Lung (tissue), 12 donors: ENCODE data around the gene GALNT10. TPM values are rescaled to one million over a fixed set of nuclear protein-coding genes. Genes with fewer than 3 reads are reported as not detected.

ENCODE experiments used
- ATAC-seq: fragments of 200-7000 bp; cut with Tn5 transposase; one replicate; pipeline ENCODE4 v1.9.1; 2020; ENCODE audit warnings: moderate number of reproducible peaks; ENCODE audit not compliant: insufficient read depth, low FRiP score
- DNase-seq, 3 donors: peaks; one replicate each; pipeline ENCODE4 v3.0.0-alpha.2; 2013 to 2017
- H3K27ac ChIP-seq, 2 donors: one replicate each; pipeline ENCODE4 v1.5.1; 2013; ENCODE audit warnings: mild to moderate bottlenecking in 2 of 2, moderate library complexity in 2 of 2, control low read depth in 1 of 2, inconsistent platforms in 1 of 2, low read depth in 1 of 2, low read length in 1 of 2
- H3K27me3 ChIP-seq, 3 donors: one replicate each; pipeline ENCODE4 v1.5.1; 2013; ENCODE audit warnings: low read length in 2 of 3; ENCODE audit not compliant: control insufficient read depth in 3 of 3, insufficient read depth in 3 of 3
- H3K36me3 ChIP-seq, 4 donors: one replicate each; pipeline ENCODE4 v1.5.1; 2013; ENCODE audit warnings: low read length in 4 of 4, mild to moderate bottlenecking in 1 of 4, moderate library complexity in 1 of 4; ENCODE audit not compliant: control insufficient read depth in 4 of 4, insufficient read depth in 4 of 4
- H3K4me1 ChIP-seq, 5 donors: one replicate each; pipeline ENCODE4 v1.5.1; 2013; ENCODE audit warnings: low read length in 5 of 5, mild to moderate bottlenecking in 2 of 5, moderate library complexity in 1 of 5; ENCODE audit not compliant: control insufficient read depth in 5 of 5, insufficient read depth in 5 of 5
- H3K4me3 ChIP-seq: one replicate; pipeline ENCODE4 v1.5.1; 2013; ENCODE audit warnings: mild to moderate bottlenecking, control low read depth, moderate library complexity
- H3K9ac ChIP-seq, 2 donors: one replicate each; pipeline ENCODE4 v1.5.1; 2013; ENCODE audit warnings: low read length in 2 of 2, control low read depth in 1 of 2; ENCODE audit not compliant: insufficient read depth in 1 of 2
- H3K9me3 ChIP-seq, 4 donors: one replicate each; pipeline ENCODE4 v1.5.1; 2013; ENCODE audit warnings: low read length in 3 of 4, mild to moderate bottlenecking in 1 of 4, moderate library complexity in 1 of 4; ENCODE audit not compliant: control insufficient read depth in 4 of 4, insufficient read depth in 3 of 4
- WGBS, 2 donors: extraction: QIAGEN DNeasy Blood & Tissue Kit; methylation state at CpG; one replicate each; pipeline ENCODE4 v1.1.7; 2013; 5-methylcytosine and 5-hydroxymethylcytosine counted together
- polyA plus RNA-seq, 2 donors: library from polyadenylated mRNA; stranded (reverse); fragments of 200-250 nt; gene quantifications; one replicate each; pipeline ENCODE4 v1.2.1, GENCODE V29; 2013
- total RNA-seq, 2 donors: library from RNA; depleted of rRNA in 1 of 2; stranded (reverse); fragments of >200 nt in 1 of 2; gene quantifications; one replicate each; pipeline ENCODE4 v1.2.1, GENCODE V29; 2014 to 2021
- TF ChIP-seq, protein P1 (sequence below): IDR thresholded peaks from 2 replicates; pipeline ENCODE4 v1.5.1; 2012; ENCODE audit warnings: mild to moderate bottlenecking; ENCODE audit errors: control extremely low read depth, extremely low read depth
- donor health status: control.
- donor health status: control.
- donor health status: Bipolar disorder and iron deficiency.
- donor health status: healthy.
- donor health status: DM: yes; HTN: yes; CAD: no.

Gene GALNT10
- total and polyA plus RNA-seq, 4 donors, result 9.0 to 70.2 (median 22.0) TPM

DNA sequence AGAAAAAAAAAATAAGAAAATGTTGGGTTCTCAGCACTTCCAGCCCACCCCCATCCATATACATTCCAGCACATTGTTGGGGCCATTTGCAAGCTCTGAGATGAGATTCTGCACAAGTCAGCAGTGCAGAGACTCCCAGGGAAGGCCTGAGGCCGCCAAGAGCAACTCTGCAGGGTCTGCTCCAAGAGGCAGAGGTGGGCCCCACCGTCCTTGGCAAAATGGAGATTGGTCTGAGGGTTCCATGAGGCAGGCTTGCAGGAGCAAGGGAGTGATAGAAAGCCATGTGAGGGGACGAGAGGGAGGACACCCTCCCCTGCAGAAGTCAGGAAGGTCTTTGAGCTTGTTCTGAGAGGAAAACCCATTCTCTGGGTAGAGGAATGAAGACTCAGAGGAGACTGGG is 203.3 kb downstream of the GALNT10 start:
- WGBS, 2 donors, result 93 to 95% methylated on average over 3 of the region's 3 CpGs
- TF ChIP-seq, protein P1, sequence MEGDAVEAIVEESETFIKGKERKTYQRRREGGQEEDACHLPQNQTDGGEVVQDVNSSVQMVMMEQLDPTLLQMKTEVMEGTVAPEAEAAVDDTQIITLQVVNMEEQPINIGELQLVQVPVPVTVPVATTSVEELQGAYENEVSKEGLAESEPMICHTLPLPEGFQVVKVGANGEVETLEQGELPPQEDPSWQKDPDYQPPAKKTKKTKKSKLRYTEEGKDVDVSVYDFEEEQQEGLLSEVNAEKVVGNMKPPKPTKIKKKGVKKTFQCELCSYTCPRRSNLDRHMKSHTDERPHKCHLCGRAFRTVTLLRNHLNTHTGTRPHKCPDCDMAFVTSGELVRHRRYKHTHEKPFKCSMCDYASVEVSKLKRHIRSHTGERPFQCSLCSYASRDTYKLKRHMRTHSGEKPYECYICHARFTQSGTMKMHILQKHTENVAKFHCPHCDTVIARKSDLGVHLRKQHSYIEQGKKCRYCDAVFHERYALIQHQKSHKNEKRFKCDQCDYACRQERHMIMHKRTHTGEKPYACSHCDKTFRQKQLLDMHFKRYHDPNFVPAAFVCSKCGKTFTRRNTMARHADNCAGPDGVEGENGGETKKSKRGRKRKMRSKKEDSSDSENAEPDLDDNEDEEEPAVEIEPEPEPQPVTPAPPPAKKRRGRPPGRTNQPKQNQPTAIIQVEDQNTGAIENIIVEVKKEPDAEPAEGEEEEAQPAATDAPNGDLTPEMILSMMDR, result no peak
- ATAC-seq (no peak), DNase-seq (no peak)
- Histone ChIP-seq H3K9ac (no peak overlapping the region), H3K9me3 (no peaks in the 10 kb centered on the region), H3K27ac (no peak overlapping the region), H3K27me3 (no peaks in the 10 kb centered on the region), H3K4me3 (no peak overlapping the region), H3K4me1 (peaks cover 0 to 5% (median 3%) of the 10 kb centered on the region in 5 donors), H3K36me3 (peaks cover 0 to 12% (median 0%) of the 10 kb centered on the region in 4 donors)

DNA sequence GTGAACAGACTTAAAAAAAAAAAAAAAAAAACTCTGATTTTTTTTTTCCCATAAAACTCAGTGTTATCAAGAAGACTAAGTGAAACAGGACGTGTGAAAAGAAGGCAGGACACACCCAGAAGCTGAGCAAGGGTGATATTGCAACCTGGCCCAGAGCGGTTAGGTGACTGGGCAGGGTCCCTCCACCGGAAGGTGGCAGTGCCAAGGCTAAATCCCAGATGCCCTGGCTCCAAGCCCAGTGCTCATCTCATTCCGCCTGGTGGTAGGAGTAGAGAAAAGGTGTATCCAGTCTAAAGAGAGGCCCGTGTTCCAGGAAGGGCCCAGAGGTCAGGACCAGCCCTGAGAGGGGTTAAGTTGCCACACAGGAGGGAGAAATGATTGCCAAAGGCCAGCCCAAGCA is 203.8 kb downstream of the GALNT10 start:
- H3K36me3 ChIP-seq, result peaks cover 0 to 14% (median 0%) of the 10 kb centered on the region in 4 donors
- no peak overlapping the region for H3K9ac ChIP-seq
- 86% methylated on average over 5 of the region's 5 CpGs for WGBS, 2 donors
- DNase-seq (no peak), ATAC-seq (no peak)
- H3K9me3 ChIP-seq, result no peaks in the 10 kb centered on the region
- no peak overlapping the region for H3K4me3 ChIP-seq
- no peaks in the 10 kb centered on the region for H3K27me3 ChIP-seq
- H3K4me1 ChIP-seq, result peaks cover 0 to 5% (median 3%) of the 10 kb centered on the region in 5 donors
- no peak overlapping the region for H3K27ac ChIP-seq
- TF ChIP-seq, protein P1, result no peak

DNA sequence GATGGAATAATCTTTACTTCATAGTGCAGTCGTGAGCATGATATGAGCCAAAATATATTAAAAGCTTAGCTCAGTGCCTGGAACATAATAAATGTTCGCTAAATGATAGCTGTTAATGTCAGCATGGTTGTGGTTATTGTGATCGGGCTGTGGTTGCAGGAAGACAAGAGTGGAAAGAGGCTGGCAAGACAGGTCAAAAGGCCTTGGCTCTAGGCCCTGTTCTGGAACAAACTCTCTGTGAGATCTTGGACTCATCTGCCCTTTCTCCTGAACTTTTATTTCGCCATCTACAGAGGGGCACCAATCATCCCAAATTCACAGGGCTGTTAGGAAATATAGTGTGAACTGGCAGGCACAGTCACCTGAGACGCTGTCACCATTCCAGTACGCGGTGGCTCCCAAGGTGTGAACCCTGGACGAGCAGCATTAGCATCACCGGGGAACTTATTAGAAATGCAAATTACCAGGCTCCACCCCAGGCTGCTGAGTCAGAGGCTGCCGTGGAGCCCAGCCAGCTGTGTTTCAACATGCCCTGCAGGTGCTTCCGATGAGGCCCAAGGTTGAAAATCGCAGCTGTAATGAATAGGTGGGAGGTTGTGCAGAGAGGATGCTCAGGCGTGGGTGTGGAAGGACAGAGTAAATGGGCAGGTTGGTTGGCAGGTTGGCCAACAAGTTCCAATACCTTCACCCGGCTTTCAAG is 205.0 kb downstream of the GALNT10 start:
- DNase-seq, result no peak
- Histone ChIP-seq H3K27me3 (no peaks in the 10 kb centered on the region), H3K4me1 (peaks cover 0 to 5% (median 3%) of the 10 kb centered on the region in 5 donors), H3K36me3 (peaks cover 0 to 14% (median 0%) of the 10 kb centered on the region in 4 donors), H3K4me3 (no peak overlapping the region), H3K9me3 (no peaks in the 10 kb centered on the region), H3K9ac (no peak overlapping the region), H3K27ac (no peak overlapping the region)
- WGBS, 2 donors, result 72 to 76% methylated on average over 14 of the region's 14 CpGs
- peak; percentile 65 for ATAC-seq
- TF ChIP-seq, protein P1, result no peak
